Panc1 (cell line): ENCODE data around the gene NMNAT3. TPM values are rescaled to one million over a fixed set of nuclear protein-coding genes. Genes with fewer than 3 reads are reported as not detected.

Source experiments
- ATAC-seq: fragments of 200-7000 bp; cut with Tn5 transposase; 2 replicates; pipeline ENCODE4 v1.9.1; 2020; ENCODE audit warnings: mild to moderate bottlenecking, moderate library complexity
- BruUV-seq: library from RNA; stranded (reverse); fragments of 400-500 nt; replicated peaks from 2 replicates; lab custom pipeline; 2021; lab: Mats Ljungman, UMichigan
- CTCF ChIA-PET: fragments of 300-600 bp; sonication (Branson Sonifier 250); formaldehyde crosslinking; loops from one replicate; lab custom pipeline; 2022; ENCODE audit warnings: antibody characterized with exemption; lab: Charles Lee
- POLR2A ChIA-PET: fragments of 300-600 bp; sonication (Branson Sonifier 250); formaldehyde crosslinking; loops from one replicate; lab custom pipeline; 2022; ENCODE audit warnings: antibody characterized with exemption; lab: Charles Lee
- DNase-seq: peaks from one replicate; pipeline ENCODE4 v3.0.0-alpha.2; 2010; ENCODE audit warnings: low read depth, low spot score
- H3K27ac ChIP-seq: 2 replicates; pipeline ENCODE4 v1.5.1; 2011; ENCODE audit warnings: mild to moderate bottlenecking, low read length, inconsistent platforms
- H3K27me3 ChIP-seq: fragments of 200-500 bp; sonication (Bioruptor generic); 2 replicates; pipeline ENCODE4 v1.6.0; 2014; ENCODE audit warnings: low read length, inconsistent platforms; ENCODE audit not compliant: control insufficient read depth, insufficient read depth
- H3K36me3 ChIP-seq: fragments of 200-500 bp; sonication (Bioruptor generic); 2 replicates; pipeline ENCODE4 v1.5.1; 2014; ENCODE audit warnings: inconsistent platforms, mild to moderate bottlenecking, low read length, moderate library complexity; ENCODE audit not compliant: control insufficient read depth, insufficient read depth
- H3K4me1 ChIP-seq: 2 replicates; pipeline ENCODE4 v1.5.1; 2011; ENCODE audit warnings: inconsistent platforms, mild to moderate bottlenecking, low read length, moderate library complexity; ENCODE audit not compliant: control insufficient read depth, insufficient read depth
- H3K4me3 ChIP-seq, 2 experiments: 2 replicates each; pipeline ENCODE4 v1.5.1; 2011 to 2012; ENCODE audit warnings: low read depth in 2 of 2, low read length in 2 of 2, mild to moderate bottlenecking in 2 of 2, inconsistent platforms in 1 of 2, moderate library complexity in 1 of 2
- H3K9me3 ChIP-seq: fragments of 200-500 bp; sonication (Bioruptor generic); 2 replicates; pipeline ENCODE4 v1.5.1; 2014; ENCODE audit warnings: low read depth, mild to moderate bottlenecking, inconsistent platforms, low read length, moderate library complexity; ENCODE audit not compliant: control insufficient read depth, insufficient read depth
- POLR2AphosphoS5 ChIP-seq: IDR thresholded peaks from 2 replicates; pipeline ENCODE4 v1.6.1; 2012; ENCODE audit warnings: mild to moderate bottlenecking, low read depth, low read length, moderate library complexity
- SIN3A ChIP-seq: IDR thresholded peaks from 2 replicates; pipeline ENCODE4 v1.6.1; 2012; ENCODE audit warnings: low read depth, mild to moderate bottlenecking, low read length, moderate library complexity, borderline replicate concordance; ENCODE audit not compliant: insufficient read depth
- TCF7L2 ChIP-seq: IDR thresholded peaks from 2 replicates; pipeline ENCODE4 v1.6.1; 2011; ENCODE audit warnings: mild to moderate bottlenecking, low read depth, low read length, inconsistent platforms
- in situ Hi-C: cut with HindIII; loops from 2 replicates; pipeline ENCODE4 v1.10.0; 2016; ENCODE audit warnings: low sequenced_read_pairs, low pct_unique_long_range_greater_than_20kb
- intact Hi-C: fragments of 100-400 bp; cut with micrococcal nuclease; formaldehyde crosslinking; loops from one replicate; pipeline ENCODE4 v1.10.0; 2022; ENCODE audit not compliant: unreplicated experiment
- total RNA-seq: library from RNA; stranded (reverse); gene quantifications from one replicate; pipeline ENCODE4 v1.2.1, GENCODE V29; 2021; ENCODE audit not compliant: unreplicated experiment
- TF ChIP-seq, protein P1 (sequence below), 2 experiments: IDR thresholded peaks; 2 replicates each; pipeline ENCODE4 v1.6.1; 2011 to 2012; ENCODE audit warnings: low read depth in 2 of 2, control low read depth in 1 of 2, low read length in 1 of 2, mild to moderate bottlenecking in 1 of 2, moderate library complexity in 1 of 2; ENCODE audit not compliant: insufficient read depth in 1 of 2
- TF ChIP-seq, protein P2 (sequence below): fragments of 450-650 bp; IDR thresholded peaks from 2 replicates; pipeline ENCODE4 v1.5.1; 2017; ENCODE audit warnings: mild to moderate bottlenecking

NMNAT3 gene
- total RNA-seq, 1 experiment from 2014 or later, result 1.9 TPM

DNA sequence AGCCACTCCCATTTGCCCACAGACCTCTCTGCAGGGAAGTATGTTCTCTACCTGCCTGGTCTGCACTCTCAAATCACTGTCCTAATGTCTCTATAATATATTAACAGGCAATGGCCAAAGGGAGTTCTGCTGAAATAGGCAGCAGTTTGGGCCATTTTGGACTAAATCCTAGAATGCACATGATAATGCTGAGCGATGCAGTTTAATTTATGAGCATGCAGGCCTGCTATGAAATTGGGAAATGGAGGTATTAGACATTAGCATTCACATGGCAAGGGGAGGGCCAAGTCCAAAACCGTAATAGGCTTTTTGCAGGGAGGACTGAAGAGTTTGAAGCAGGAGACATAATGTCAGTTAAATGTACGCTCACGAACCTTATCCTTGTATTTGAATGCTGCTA lies 31.3 kb downstream of the NMNAT3 start:
- CTCF ChIA-PET, result no interaction called here
- in situ Hi-C loops, result no loop called here
- H3K4me3 ChIP-seq, result no peak overlapping the region
- TF ChIP-seq, protein P1, sequence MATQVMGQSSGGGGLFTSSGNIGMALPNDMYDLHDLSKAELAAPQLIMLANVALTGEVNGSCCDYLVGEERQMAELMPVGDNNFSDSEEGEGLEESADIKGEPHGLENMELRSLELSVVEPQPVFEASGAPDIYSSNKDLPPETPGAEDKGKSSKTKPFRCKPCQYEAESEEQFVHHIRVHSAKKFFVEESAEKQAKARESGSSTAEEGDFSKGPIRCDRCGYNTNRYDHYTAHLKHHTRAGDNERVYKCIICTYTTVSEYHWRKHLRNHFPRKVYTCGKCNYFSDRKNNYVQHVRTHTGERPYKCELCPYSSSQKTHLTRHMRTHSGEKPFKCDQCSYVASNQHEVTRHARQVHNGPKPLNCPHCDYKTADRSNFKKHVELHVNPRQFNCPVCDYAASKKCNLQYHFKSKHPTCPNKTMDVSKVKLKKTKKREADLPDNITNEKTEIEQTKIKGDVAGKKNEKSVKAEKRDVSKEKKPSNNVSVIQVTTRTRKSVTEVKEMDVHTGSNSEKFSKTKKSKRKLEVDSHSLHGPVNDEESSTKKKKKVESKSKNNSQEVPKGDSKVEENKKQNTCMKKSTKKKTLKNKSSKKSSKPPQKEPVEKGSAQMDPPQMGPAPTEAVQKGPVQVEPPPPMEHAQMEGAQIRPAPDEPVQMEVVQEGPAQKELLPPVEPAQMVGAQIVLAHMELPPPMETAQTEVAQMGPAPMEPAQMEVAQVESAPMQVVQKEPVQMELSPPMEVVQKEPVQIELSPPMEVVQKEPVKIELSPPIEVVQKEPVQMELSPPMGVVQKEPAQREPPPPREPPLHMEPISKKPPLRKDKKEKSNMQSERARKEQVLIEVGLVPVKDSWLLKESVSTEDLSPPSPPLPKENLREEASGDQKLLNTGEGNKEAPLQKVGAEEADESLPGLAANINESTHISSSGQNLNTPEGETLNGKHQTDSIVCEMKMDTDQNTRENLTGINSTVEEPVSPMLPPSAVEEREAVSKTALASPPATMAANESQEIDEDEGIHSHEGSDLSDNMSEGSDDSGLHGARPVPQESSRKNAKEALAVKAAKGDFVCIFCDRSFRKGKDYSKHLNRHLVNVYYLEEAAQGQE (IDR thresholded peaks at IDR 0.05; ENCODE audit: insufficient read depth in 1 of 2, low read depth in 2 of 2, low read length in 1 of 2), result no peak
- TF ChIP-seq, protein P2, sequence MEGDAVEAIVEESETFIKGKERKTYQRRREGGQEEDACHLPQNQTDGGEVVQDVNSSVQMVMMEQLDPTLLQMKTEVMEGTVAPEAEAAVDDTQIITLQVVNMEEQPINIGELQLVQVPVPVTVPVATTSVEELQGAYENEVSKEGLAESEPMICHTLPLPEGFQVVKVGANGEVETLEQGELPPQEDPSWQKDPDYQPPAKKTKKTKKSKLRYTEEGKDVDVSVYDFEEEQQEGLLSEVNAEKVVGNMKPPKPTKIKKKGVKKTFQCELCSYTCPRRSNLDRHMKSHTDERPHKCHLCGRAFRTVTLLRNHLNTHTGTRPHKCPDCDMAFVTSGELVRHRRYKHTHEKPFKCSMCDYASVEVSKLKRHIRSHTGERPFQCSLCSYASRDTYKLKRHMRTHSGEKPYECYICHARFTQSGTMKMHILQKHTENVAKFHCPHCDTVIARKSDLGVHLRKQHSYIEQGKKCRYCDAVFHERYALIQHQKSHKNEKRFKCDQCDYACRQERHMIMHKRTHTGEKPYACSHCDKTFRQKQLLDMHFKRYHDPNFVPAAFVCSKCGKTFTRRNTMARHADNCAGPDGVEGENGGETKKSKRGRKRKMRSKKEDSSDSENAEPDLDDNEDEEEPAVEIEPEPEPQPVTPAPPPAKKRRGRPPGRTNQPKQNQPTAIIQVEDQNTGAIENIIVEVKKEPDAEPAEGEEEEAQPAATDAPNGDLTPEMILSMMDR, result no peak
- TF ChIP-seq POLR2AphosphoS5 (no peak), TCF7L2 (no peak)
- intact Hi-C loops, result no loop called here
- POLR2A ChIA-PET, result no interaction called here
- H3K9me3 ChIP-seq, result no peaks in the 10 kb centered on the region
- H3K4me1 ChIP-seq, result no peaks in the 10 kb centered on the region
- BruUV-seq, result no TSS peak
- H3K27ac ChIP-seq, result no peak overlapping the region
- no peaks in the 10 kb centered on the region for H3K27me3 ChIP-seq
- no peaks in the 10 kb centered on the region for H3K36me3 ChIP-seq
- no peak for ATAC-seq
- no peak for DNase-seq

DNA sequence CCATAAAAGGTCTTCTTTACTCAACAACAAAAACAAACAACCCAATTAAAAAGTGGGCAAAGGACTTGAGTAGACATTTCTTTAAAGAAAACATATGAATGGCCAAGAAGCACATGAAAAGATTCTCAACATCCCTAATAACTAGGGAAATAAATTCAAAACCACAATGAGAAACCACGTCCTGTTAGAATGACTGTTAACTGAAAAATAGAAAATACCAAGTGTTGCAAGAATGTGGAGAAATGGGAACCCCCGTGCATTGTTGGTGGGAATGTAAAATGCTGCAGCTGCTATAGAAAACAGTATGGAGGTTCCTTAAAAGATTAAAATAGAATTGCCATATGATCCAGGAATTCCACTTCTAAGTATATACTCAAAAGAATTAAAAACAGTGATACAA lies 34.8 kb downstream of the NMNAT3 start:
- Histone ChIP-seq H3K9me3 (no peaks in the 10 kb centered on the region), H3K4me3 (no peak overlapping the region), H3K27ac (no peak overlapping the region), H3K27me3 (no peaks in the 10 kb centered on the region), H3K4me1 (no peaks in the 10 kb centered on the region), H3K36me3 (no peaks in the 10 kb centered on the region)
- in situ Hi-C loops (no loop called here), intact Hi-C loops (no loop called here)
- no TSS peak for BruUV-seq
- ChIA-PET CTCF (no interaction called here), POLR2A (no interaction called here)
- DNase-seq, result no peak
- TF ChIP-seq, protein P2, result no peak
- TF ChIP-seq SIN3A (no peak), POLR2AphosphoS5 (no peak), TCF7L2 (no peak)
- TF ChIP-seq, protein P1 (IDR thresholded peaks at IDR 0.05; ENCODE audit: insufficient read depth in 1 of 2, low read depth in 2 of 2, low read length in 1 of 2), result no peak
- ATAC-seq, result no peak
